ENCODE data around the gene DRAP1.
A peak's percentile ranks its signal among the peaks of the same experiment; 100 is the strongest.

DRAP1 gene, protein sequence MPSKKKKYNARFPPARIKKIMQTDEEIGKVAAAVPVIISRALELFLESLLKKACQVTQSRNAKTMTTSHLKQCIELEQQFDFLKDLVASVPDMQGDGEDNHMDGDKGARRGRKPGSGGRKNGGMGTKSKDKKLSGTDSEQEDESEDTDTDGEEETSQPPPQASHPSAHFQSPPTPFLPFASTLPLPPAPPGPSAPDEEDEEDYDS

GRCh38 chr11:65919141-65919572, at the start of gene DRAP1:
TSS of gene DRAP1 (plus strand) at chr11:65919426. CDS start at chr11:65919502, 76 bp downstream.
- peak; percentile 97 for DNase-seq (ENCODE audit: low spot score)

GRCh38 chr11:65869643-65870306, 49.5 kb upstream of the DRAP1 start:
- no peak for DNase-seq (ENCODE audit: low spot score)

DNA sequence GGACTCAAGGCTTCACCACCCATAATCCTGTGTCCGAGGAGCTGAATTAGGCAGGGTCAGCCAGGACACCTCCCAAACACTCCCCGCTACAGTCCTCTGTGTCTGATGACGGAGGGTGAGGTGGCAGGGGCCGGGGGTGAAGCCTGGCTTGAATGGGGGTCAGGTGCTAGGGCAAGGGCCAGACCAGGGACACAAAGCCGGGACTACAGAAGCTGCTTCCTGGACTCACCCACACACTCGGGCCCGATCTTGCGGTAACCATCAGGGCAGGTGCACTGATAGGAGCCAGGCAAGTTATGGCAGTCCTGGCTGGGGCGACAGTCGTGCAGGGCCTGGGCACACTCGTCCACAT, 48.9 kb upstream of the DRAP1 start:
- DNase-seq (ENCODE audit: low spot score), result no peak

GRCh38 chr11:65870706-65871681, 48.2 kb upstream of the DRAP1 start:
- DNase-seq (ENCODE audit: low spot score), result no peak

- DNase-seq (ENCODE audit: low spot score), result no peak
These were observed 47.2 kb upstream of the DRAP1 start for GRCh38 chr11:65871811-65872548.

DNA sequence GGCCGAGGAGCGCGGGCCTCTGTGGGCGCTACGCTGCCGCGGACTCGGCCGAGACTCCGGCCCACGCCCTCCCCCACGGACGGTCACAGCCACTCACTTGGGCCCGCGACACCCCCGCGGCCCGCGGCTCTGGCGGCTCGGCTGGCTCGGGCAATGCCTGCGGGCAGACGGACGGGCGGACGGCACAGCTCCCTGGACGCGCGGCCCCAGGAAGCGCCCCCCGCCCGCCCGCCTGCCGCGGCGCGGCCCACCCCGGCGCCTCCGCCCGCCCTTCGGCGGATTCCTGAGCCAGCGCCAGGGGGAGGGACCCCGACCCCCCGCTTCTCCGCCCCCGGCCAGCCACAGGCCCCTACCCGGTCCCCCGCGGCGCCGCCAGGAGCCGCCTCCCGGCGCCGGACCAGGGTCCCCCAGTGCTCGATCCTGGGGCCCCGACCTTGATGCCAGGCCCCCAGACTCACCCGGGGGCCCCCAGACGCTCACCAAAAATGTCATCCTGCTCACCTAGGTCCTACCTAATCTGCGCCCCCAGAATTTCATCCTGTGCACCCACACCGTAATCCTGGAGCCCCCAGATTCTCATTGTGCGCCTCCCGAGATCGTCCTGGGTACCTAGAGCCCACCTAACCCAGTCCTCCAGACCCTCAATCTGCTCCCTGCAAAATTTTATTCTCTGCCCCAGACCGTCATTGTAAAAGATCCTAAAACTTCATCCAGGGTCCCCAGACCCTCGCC, 46.5 kb upstream of the DRAP1 start, which contains the start of gene EFEMP2:
EFEMP2 (minus strand) TSS at position 215 of the 732 bp plus-strand sequence. CDS start 446 bp downstream, outside the sequence.
- no peak for DNase-seq (ENCODE audit: low spot score)

GRCh38 chr11:65873318-65874156, 45.7 kb upstream of the DRAP1 start:
- peak; percentile 86 for DNase-seq (ENCODE audit: low spot score)

DNA sequence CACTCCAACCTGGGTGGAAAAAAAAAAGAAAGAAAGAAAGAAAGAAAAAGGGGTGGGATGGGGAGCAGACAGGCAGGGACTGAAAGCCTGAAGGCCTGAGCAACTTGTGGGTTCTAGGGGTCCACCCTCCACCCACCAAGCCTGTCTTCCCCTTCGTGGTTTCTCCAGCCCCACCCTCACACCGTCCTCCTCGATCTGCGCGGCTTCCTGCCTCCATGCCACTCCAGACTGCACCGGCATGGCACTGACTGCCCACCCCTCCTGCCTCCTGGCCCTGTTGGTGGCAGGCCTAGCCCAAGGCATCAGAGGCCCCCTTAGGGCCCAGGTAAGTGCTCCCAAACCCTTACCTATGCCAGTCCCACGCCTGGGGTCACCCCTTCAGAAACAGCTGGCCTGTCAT, 39.6 kb upstream of the DRAP1 start, which contains the start of gene CTSW:
CTSW (plus strand) TSS at position 221 of the 400 bp plus-strand sequence; CDS start at position 239, 18 bp downstream.
- no peak for DNase-seq (ENCODE audit: low spot score)

DNA sequence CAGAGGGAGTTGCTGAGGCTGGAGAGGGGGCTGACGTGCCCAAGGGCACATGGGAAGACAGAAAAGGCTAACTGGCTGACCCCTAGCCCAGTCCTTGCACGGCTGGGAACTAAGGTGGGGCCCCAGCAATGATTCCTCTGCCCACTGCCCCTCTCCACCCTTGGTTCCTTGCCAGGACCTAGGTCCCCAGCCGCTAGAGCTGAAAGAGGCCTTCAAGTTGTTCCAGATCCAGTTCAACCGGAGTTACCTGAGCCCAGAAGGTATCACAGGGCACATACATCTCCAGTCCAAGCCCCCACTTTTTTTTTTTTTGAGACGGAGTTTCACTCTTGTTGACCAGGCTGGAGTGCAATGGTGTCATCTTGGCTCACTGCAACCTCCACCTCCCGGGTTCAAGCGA, 39.2 kb upstream of the DRAP1 start:
- no peak for DNase-seq (ENCODE audit: low spot score)

- DNase-seq (ENCODE audit: low spot score), result no peak
These were observed 38.3 kb upstream of the DRAP1 start for GRCh38 chr11:65880844-65881421.

GRCh38 chr11:65882120-65883057, 36.8 kb upstream of the DRAP1 start:
- no peak for DNase-seq (ENCODE audit: low spot score)

GRCh38 chr11:65883058-65883761, 36.0 kb upstream of the DRAP1 start:
- no peak for DNase-seq (ENCODE audit: low spot score)

GRCh38 chr11:65883786-65884715, 35.2 kb upstream of the DRAP1 start:
- DNase-seq (ENCODE audit: low spot score), result no peak

DNA sequence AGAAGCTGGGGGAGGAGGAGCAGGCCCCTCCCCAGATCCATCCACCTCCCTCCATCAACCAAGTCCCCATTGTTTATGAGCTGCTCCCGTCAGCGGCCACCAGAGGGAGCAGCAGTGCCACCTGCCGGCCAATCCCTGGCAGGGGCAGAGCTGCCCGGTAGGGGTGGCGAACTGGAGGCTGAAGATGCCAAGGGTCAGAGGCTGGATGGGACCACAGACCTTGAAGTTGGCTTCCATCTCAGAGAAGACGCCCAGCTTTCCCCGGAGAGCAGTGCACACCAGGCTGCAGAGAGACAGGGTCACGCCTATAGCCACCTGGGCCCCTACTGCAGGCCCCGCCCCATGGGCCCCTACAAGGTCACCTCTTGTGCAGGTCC, 34.5 kb upstream of the DRAP1 start:
- DNase-seq (ENCODE audit: low spot score), result peak; percentile 73

- DNase-seq (ENCODE audit: low spot score), result no peak
These were observed 34.0 kb upstream of the DRAP1 start for GRCh38 chr11:65885231-65885630.

- DNase-seq (ENCODE audit: low spot score), result no peak
These were observed 33.3 kb upstream of the DRAP1 start for GRCh38 chr11:65885808-65886536.

Measured in pons (tissue), 1 donor.